Measurements from ENCODE around the gene SH2B3. TPM values are rescaled to one million over a fixed set of nuclear protein-coding genes. Genes with fewer than 3 reads are reported as not detected.
"Not testable (repeated sequence)": the region's sequence is repeated elsewhere in the genome, so short reads cannot be mapped to it uniquely, and the experiment has no call there.

SH2B3 gene
- total RNA-seq, 1 experiment from 2014 or later = 20.5 TPM

DNA sequence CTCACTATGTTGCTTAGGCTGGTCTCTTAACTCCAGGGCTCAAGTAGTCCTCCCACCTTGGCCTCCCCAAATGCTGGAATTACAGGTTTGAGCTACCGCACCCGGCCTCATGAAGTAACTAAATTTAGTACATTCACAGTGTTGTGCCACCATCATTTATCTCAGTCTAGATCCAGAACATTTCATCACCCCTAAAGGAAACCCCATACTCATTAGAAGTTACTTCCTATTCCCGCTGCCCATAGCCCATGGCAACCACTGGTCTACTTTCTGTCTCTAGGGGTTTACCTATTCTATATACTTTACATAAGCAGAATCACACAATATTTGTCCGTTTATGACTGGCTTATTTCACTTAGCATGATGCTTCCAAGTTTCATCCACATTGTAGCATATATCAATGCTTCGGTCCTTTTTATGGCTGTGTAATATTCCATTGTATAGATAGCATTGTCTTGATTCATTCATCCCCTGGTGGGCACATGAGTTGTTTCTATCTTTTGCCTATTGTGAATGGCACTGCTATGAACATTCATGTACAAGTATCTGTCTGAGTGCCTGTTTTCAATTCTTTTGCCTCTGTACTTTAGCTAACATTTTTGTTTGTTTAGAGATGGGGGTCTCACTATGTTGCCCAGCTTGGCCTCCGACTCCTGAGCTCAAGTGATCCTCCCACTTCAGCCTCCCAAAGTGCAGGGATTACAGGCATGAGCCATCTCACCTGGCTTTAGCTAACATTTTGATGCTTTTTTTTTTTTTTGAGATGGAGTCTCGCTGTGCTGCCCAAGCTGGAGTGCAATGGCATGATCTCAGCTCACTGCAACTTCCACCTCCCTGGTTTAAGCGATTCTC, 10.2 kb upstream of the SH2B3 start:
- Histone ChIP-seq H3K4me1 (replicated peaks) (peaks cover 34% of the 10 kb centered on the region), H3K4me3 (no peak overlapping the region), H3K36me3 (no peaks in the 10 kb centered on the region), H3K9me3 (replicated peaks) (no peaks in the 10 kb centered on the region; the same call in 1 of the 2 replicates), H3K27ac (no peak overlapping the region), H3K27me3 (replicated peaks) (no peaks in the 10 kb centered on the region)
- no peak for DNase-seq (ENCODE audit: low read depth in 1 of 2, low spot score in 2 of 2)

DNA sequence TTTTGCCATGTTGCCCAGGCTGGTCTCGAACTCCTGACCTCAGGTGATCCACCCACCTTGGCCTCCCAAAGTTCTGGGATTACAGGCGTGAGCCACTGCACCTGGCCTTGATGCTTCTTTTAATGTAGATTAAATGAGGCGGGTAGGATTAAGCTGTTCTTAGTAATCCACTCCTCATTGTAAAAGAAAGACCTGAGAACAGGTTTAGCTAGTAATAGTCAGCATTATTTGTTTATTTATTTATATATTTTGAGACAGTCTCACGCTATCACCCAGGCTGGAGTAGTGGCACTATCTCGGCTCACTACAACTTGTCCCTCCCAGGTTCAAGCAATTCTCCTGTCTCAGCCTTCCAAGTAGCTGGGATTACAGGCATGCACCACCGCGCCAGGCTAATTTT, 9.5 kb upstream of the SH2B3 start:
- H3K4me3 ChIP-seq; H3K27me3 ChIP-seq (replicated peaks); DNase-seq (ENCODE audit: low read depth in 1 of 2, low spot score in 2 of 2); H3K9me3 ChIP-seq (replicated peaks); H3K27ac ChIP-seq; H3K36me3 ChIP-seq: not testable (repeated sequence)
- peaks cover 34% of the 10 kb centered on the region for H3K4me1 ChIP-seq (replicated peaks)

DNA sequence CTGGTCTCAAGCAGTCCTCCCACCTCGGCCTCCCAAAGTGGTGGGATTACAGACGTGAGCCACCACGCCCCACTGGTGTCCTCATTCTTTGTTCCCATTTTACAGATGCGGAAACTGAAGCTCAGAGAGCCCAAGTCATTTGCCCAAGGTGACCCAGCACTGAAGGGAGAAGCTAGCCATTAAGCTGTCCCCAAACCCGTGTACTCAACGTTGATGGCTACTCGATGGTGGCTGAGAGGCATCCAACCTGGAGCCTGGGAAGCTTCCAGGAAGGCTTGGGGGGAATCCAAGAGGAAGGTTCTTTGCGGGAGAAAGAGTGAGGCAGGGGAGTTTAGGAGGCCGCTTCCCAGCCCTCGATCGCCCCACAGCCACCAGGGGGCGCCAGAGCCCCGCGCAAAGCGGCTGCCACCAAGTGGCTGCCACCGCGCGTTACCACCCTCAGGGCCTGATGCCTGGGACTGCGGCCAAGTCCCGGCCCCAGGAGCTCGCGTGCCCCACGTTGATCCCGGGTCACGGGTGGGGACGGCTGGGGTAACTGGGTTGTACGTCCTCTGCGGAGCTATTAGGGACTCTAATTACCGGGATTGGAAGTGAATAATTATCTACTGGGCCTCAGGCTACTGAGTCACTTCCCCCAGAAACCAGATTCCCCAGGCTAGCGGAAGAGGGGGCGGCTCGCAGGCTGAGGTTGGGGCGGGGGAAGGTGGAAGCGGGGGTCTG, 8.8 kb upstream of the SH2B3 start:
- Histone ChIP-seq H3K27ac (no peak overlapping the region; the same call in 1 of the 2 replicates), H3K9me3 (replicated peaks) (no peaks in the 10 kb centered on the region; the same call in 1 of the 2 replicates), H3K4me3 (peak overlapping the region; percentile 17; the same call in 1 of the 2 replicates), H3K4me1 (replicated peaks) (peaks cover 34% of the 10 kb centered on the region), H3K27me3 (replicated peaks) (no peaks in the 10 kb centered on the region), H3K36me3 (no peaks in the 10 kb centered on the region)
- DNase-seq (ENCODE audit: low read depth in 1 of 2, low spot score in 2 of 2) = peak; percentile 80 to 84

DNA sequence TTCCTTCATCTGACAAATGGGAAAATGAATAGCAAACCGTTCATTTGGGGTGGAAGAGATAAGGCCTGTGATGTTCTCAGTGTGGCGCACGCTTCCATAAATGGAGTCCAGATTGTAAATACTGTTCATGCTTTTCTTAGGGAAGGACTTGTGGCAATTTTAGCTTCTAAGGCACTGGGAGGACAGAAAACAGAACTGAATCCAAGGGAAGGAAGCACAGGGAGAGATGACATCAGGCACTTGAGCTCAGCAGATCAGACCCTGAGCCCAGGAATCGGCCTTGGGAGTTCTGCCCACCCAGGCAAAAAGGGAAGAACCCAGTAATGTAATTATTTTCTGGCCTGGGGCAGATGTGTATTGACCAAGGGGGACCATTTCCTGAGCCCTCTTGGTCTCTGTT, 7.2 kb upstream of the SH2B3 start:
- no peak overlapping the region for H3K27ac ChIP-seq
- no peak for DNase-seq (ENCODE audit: low read depth in 1 of 2, low spot score in 2 of 2)
- no peaks in the 10 kb centered on the region; the same call in 1 of the 2 replicates for H3K9me3 ChIP-seq (replicated peaks)
- no peaks in the 10 kb centered on the region for H3K36me3 ChIP-seq
- no peak overlapping the region for H3K4me3 ChIP-seq
- H3K4me1 ChIP-seq (replicated peaks) = peaks cover 33% of the 10 kb centered on the region
- H3K27me3 ChIP-seq (replicated peaks) = no peaks in the 10 kb centered on the region

DNA sequence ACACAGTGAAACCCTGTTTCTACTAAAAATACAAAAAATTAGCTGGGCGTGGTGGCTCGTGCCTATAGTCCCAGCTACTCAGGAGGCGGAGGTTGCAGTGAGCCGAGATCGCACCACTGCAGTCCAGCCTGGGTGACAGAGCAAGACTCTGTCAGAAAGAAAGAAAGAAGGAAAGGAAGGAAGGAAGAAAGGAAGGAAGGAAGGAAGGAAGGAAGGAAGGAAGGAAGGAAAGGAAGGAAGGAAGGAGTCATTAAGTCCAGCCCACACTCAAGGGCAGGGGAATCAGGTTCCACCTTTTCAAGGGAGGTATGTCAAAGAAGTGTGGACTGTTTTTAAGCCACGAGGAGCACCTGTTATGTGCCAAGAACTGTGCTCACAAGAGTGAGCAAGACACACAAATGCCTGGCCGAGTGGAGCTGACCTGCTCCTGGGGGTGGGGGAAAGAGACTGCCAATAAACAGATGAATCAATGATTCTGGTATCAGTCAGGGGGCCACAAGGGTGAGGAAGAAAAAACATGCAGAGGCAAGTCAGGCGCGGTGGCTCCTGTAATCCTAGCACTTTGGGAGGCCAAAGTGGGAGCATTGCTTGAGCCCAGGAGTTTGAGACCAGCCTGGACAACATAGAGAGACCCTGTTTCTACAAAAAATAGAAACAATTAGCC, 5.8 kb upstream of the SH2B3 start:
- DNase-seq (ENCODE audit: low read depth in 1 of 2, low spot score in 2 of 2); H3K36me3 ChIP-seq; H3K9me3 ChIP-seq (replicated peaks); H3K27me3 ChIP-seq (replicated peaks); H3K27ac ChIP-seq; H3K4me3 ChIP-seq: not testable (repeated sequence)
- H3K4me1 ChIP-seq (replicated peaks) = peaks cover 34% of the 10 kb centered on the region

DNA sequence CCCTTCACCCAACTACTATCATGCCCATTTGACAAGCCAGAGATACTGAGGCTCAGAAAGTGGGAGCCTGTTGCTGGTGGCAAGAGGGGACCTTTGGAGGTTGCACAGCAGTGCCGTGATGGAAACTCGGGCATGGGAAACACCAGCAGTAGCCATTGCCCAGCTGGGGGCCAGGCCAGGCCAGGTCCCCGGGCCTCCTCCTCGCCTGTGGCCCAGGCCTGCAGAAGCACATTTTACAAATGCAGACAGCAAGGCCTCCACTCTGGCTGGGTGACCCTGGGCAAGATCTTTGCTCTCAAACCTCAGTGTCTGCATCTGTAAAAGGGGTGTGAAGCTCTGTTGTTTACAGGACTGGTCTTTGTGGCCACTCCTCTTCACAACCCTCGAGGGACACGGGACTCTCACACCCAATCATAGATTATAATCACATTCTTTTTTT, 4.5 kb upstream of the SH2B3 start:
- Histone ChIP-seq H3K9me3 (replicated peaks) (no peaks in the 10 kb centered on the region; the same call in 1 of the 2 replicates), H3K4me1 (replicated peaks) (peaks cover 38% of the 10 kb centered on the region), H3K27ac (no peak overlapping the region), H3K4me3 (no peak overlapping the region), H3K36me3 (peaks cover 5% of the 10 kb centered on the region), H3K27me3 (replicated peaks) (no peaks in the 10 kb centered on the region)
- no peak for DNase-seq (ENCODE audit: low read depth in 1 of 2, low spot score in 2 of 2)

DNA sequence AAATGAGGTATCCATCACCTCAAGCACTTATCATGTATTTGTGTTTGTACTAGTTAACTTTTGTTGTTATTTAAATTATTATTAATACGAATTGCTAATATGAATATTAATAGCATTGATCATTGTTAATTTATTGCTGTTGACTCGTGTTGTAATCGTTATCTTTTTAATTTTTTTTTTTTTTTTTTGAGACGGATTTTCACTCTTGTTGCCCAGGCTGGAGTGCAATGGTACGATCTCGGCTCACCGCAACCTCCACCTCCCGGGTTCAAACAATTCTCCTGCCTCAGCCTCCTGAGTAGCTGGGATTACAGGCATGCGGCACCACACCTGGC, 3.3 kb upstream of the SH2B3 start:
- H3K27me3 ChIP-seq (replicated peaks); DNase-seq (ENCODE audit: low read depth in 1 of 2, low spot score in 2 of 2); H3K36me3 ChIP-seq; H3K27ac ChIP-seq; H3K9me3 ChIP-seq (replicated peaks); H3K4me3 ChIP-seq: not testable (repeated sequence)
- H3K4me1 ChIP-seq (replicated peaks) = peaks cover 39% of the 10 kb centered on the region

DNA sequence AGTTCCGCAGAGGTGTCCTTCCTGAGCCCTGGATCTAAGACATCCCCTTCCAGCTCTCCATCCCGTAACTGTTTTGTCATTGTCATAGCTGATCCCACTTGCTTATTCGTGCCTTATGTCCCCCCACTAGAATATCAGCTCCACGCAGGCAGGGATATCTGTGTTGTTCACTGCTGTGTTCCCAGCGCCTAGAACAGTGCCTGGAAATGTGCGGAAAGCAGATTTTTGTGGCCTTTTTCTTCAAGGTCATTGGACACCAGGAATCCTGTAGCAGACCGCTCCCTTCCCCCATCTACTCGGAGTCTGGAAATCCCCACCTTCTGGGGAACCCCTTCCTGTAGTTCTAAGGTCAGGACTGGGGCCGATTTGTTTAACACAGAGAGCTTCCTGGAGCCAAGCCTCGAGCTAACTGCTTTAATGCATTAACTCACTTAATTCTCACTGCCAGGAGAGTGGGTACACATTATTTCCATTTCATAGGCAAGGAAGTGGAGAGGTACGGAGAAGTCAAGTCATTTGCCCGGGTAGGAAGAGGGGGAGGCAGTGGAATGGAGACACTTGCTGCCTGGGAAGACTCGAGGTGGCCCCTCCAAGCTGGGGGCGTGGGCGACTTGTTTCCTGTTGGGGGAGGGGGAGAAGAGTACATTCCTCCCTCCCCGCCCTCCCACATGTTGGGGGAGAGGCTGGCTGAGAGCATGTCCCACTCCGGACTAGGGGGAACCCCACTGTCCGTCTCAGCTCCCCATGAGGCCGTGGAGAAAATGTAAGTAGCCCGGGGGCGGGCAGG, 1.2 kb upstream of the SH2B3 start:
- DNase-seq (ENCODE audit: low read depth in 1 of 2, low spot score in 2 of 2) = peak in 1 of 2 experiments; percentile 32
- no peak overlapping the region for H3K27ac ChIP-seq
- H3K9me3 ChIP-seq (replicated peaks) = no peaks in the 10 kb centered on the region; the same call in 1 of the 2 replicates
- H3K36me3 ChIP-seq = peaks cover 25% of the 10 kb centered on the region
- H3K4me3 ChIP-seq = peak overlapping the region; percentile 97
- no peaks in the 10 kb centered on the region for H3K27me3 ChIP-seq (replicated peaks)
- peaks cover 45% of the 10 kb centered on the region for H3K4me1 ChIP-seq (replicated peaks)

DNA sequence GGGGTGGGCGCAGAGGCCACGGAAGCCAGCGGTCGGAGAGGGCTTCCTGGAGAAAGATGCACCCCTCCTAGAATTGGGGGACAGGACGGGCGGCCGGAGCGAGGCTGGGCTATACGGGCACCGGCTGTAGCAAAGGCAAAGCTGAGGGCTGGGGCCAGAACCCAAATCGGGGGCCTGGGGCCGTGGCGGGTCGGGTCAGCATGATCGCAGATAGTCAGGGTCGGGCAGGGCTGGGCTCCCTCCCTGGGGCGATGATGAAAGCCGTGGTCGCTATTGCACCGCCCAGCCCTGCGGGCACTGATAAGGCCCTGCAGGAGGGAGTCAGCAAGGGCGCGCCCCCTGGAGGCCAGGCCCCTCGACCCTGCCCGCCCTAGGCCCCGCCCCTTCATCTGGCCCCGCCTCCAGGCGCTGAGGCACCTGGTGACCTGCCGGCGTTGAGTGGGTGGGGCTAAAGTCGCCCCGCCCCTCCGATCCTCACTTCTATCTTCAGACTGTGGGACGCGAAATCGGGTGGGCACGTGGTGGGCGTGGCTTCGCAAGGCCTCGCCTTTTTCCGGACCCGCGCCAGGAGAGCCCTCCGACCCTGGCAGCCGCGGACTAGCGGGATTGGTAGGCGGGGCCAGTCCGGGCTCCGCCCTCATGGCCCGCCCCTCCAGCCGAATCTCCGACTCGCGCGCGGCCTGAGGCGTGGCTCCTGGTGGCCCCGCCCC, 419 bp upstream of the SH2B3 start:
- peak; percentile 95 to 96 for DNase-seq (ENCODE audit: low read depth in 1 of 2, low spot score in 2 of 2)
- H3K27ac ChIP-seq = no peak overlapping the region
- peak overlapping the region; percentile 97 for H3K4me3 ChIP-seq
- H3K36me3 ChIP-seq = peaks cover 28% of the 10 kb centered on the region
- H3K4me1 ChIP-seq (replicated peaks) = peaks cover 48% of the 10 kb centered on the region
- no peaks in the 10 kb centered on the region for H3K9me3 ChIP-seq (replicated peaks)
- H3K27me3 ChIP-seq (replicated peaks) = no peaks in the 10 kb centered on the region

DNA sequence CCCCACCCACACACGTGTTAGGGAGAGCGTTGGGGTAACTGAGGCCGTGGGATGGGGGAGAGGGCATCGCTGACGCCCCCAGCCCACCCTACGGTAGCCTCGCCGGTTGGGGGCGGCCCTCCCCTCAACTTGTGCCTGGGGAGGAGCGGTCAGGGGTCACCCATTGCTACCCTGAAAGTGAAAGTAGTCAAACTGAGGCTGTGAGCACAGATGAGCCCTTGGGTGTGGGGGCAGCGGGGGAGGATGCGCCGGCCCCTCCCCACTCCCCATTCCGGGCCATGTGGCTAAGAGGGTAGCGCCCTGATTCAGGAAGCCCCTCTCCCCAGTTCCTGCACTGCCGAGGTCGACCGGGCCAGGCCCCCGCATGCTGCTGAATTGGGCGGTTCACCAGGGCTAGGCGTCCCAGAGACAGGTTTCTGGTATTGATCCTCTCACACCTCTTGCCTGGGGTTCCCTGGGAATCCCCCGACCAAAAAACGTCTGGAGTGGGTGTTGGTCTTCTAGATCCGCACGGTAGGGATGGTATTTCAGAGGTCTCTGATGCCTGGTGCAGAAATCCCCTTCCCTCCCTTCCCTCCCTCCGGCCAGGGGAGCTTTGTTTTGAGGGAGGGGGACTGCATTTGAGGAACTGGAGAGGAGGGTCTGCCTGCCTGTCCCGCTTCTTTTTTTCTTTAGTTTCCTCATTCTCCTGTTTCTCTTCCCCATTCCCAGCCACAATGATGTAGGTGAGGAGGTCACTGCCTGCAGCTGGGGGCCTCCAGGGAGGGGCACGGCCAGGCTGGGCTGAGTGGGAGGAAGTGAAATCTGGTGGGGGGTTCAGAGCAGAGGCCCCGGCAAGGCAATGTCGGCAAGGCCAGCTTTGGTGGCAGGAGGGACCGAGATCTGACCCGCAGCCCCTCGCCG, 1.0 kb downstream of the SH2B3 start:
- Histone ChIP-seq H3K36me3 (peaks cover 33% of the 10 kb centered on the region), H3K27me3 (replicated peaks) (no peaks in the 10 kb centered on the region), H3K4me3 (peak overlapping the region; percentile 97), H3K27ac (peak overlapping the region; percentile 79), H3K9me3 (replicated peaks) (no peaks in the 10 kb centered on the region), H3K4me1 (replicated peaks) (peaks cover 62% of the 10 kb centered on the region)
- DNase-seq (ENCODE audit: low read depth in 1 of 2, low spot score in 2 of 2) = no peak

DNA sequence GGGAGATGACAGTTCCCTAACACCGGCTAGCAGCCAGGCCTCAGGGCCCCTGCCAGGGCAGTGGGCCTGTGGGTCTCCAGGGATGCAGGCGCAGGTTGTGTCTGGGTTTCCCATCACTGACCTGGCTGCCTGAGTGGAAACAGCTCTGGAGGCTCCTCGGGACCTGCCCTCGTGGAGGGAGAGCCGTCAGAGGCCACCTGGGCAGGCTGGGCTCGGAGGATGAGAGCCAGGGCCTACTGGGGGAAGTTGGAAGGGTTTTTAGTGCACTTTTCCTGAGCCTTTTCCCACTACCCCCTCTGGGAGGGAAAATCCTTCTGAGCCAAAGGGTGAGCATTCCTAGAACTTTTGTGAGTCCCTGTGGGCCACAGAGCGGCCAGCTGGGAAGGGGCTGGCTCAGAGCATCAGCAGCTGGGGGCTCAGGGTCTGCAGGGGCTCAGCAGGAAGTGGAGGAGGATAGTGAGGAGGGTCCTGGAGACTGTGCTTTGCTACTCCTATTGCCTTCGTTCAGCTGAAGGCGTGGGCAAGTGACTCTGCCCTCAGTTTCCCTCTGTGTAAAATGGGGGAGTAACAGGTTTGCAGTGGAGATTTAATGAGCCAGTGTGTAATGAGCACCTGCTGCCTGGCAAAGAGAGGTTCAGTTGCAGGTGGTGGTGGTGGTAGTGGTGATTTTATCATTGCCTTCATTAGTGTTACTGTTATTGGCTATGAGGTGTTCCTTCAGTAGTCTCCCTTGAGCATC, 1.8 kb downstream of the SH2B3 start:
- peaks cover 70% of the 10 kb centered on the region for H3K4me1 ChIP-seq (replicated peaks)

More for the DNA sequence above, 1.8 kb downstream of the SH2B3 start:
- no peak for DNase-seq (ENCODE audit: low read depth in 1 of 2, low spot score in 2 of 2)
- H3K27me3 ChIP-seq (replicated peaks) = no peaks in the 10 kb centered on the region
- H3K4me3 ChIP-seq = peak overlapping the region; percentile 97
- 0 out of 2 replicates have a peak overlapping the region, but pooled peaks have one; percentile 5 for H3K27ac ChIP-seq
- no peaks in the 10 kb centered on the region for H3K9me3 ChIP-seq (replicated peaks)
- peaks cover 33% of the 10 kb centered on the region for H3K36me3 ChIP-seq

Data from SJSA1 (cell line).